SU-DHL-6 (cell line): ENCODE measurements around the gene SAMD14.

Experiments used
- CTCF ChIP-seq: fragments of 200-600 bp; sonication (generic); IDR thresholded peaks from one replicate; pipeline ENCODE4 v1.5.1; 2017; ENCODE audit warnings: antibody characterized with exemption, mild to moderate bottlenecking, low read length, moderate library complexity; ENCODE audit not compliant: insufficient read depth, poor library complexity, severe bottlenecking
- EZH2phosphoT487 ChIP-seq: fragments of 200-600 bp; sonication (generic), shearing (Covaris generic); conservative IDR thresholded peaks from 2 replicates; pipeline ENCODE4 v1.6.1; 2018; ENCODE audit warnings: mild to moderate bottlenecking, antibody characterized with exemption, low read length, moderate library complexity, mixed read lengths

- TF ChIP-seq CTCF (peak; percentile 88), EZH2phosphoT487 (no peak)
Observed at GRCh38 chr17:50169121-50169764, 39.3 kb upstream of the SAMD14 start.
